Adrenal gland (tissue), 5 donors: ENCODE measurements around the gene MBOAT1.

Experiments
- POLR2A ChIP-seq, 2 donors: fragments of 450-650 bp; IDR thresholded peaks; one replicate each; pipeline ENCODE4 v1.6.1; 2017; ENCODE audit warnings: antibody characterized with exemption in 2 of 2, mild to moderate bottlenecking in 2 of 2, moderate library complexity in 1 of 2
- TF ChIP-seq, protein P1 (sequence below), 6 experiments: fragments of 450-650 bp in 4 of 6; fragments of 200-600 bp in 2 of 6; sonication (generic) in 1 of 6; IDR thresholded peaks; 1 replicate in 5 of 6; 2 replicates in 1 of 6; pipeline versions ENCODE4 v1.5.1 to v1.8.0; 2016 to 2021; ENCODE audit warnings: antibody characterized with exemption in 6 of 6, mild to moderate bottlenecking in 2 of 6, moderate library complexity in 1 of 6
- donor health status: DM: no; HTN: no; CAD: no.

DNA sequence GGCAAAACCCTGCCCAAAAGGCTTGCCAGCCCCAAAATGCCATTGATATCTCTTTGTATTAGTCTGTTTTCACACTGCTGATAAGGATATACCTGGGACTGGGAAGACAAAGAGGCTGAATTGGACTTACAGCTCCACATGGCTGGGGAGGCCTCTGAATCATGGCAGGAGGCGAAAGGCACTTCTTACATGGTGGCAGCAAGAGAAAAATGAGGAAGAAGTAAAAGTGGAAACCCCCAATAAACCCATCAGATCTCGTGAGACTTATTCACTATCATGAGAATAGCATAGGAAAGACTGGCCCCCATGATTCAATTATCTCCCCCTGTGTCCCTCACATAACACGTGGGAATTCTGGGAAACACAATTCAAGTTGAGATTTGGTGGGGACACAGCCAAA is 28.6 kb downstream of the MBOAT1 start:
- TF ChIP-seq, protein P1, sequence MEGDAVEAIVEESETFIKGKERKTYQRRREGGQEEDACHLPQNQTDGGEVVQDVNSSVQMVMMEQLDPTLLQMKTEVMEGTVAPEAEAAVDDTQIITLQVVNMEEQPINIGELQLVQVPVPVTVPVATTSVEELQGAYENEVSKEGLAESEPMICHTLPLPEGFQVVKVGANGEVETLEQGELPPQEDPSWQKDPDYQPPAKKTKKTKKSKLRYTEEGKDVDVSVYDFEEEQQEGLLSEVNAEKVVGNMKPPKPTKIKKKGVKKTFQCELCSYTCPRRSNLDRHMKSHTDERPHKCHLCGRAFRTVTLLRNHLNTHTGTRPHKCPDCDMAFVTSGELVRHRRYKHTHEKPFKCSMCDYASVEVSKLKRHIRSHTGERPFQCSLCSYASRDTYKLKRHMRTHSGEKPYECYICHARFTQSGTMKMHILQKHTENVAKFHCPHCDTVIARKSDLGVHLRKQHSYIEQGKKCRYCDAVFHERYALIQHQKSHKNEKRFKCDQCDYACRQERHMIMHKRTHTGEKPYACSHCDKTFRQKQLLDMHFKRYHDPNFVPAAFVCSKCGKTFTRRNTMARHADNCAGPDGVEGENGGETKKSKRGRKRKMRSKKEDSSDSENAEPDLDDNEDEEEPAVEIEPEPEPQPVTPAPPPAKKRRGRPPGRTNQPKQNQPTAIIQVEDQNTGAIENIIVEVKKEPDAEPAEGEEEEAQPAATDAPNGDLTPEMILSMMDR (IDR thresholded peaks at IDR 0.05): no peak
- TF ChIP-seq POLR2A (IDR thresholded peaks at IDR 0.05): no peak
